Suppressor macrophage (primary cell): ENCODE results near the gene NCKAP5.

Experiments used
- DNase-seq, 4 experiments: peaks; one replicate each; pipeline ENCODE4 v3.0.0-alpha.2; 2020 to 2022

The NCKAP5 gene

GRCh38 chr2:133574186-133574585 is 5.9 kb upstream of the NCKAP5 start:
- DNase-seq, result no peak

- DNase-seq, result no peak
Measured at GRCh38 chr2:133573491-133574162, 5.4 kb upstream of the NCKAP5 start.

DNA sequence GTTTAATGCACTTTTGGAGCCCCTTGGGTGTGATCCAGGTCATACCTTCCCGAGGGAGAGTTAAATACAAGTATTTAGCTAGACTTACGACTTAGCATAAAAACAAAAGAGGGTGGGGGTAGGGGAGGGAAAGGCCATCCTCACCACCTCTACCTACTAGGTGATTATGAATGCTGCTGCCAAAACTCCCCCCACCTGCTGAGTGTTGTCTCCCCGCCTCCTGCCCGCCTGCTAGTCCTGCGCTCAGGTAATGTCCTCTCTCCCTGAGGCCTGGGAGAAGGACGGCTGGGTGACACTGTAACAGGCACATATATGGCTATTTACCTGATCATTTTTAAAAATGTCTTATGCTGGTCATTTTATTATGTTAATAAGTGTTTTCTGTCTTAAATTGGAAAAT is 3.0 kb upstream of the NCKAP5 start:
- no peak for DNase-seq

- no peak for DNase-seq
Measured at GRCh38 chr2:133570542-133570941, 2.3 kb upstream of the NCKAP5 start.

DNA sequence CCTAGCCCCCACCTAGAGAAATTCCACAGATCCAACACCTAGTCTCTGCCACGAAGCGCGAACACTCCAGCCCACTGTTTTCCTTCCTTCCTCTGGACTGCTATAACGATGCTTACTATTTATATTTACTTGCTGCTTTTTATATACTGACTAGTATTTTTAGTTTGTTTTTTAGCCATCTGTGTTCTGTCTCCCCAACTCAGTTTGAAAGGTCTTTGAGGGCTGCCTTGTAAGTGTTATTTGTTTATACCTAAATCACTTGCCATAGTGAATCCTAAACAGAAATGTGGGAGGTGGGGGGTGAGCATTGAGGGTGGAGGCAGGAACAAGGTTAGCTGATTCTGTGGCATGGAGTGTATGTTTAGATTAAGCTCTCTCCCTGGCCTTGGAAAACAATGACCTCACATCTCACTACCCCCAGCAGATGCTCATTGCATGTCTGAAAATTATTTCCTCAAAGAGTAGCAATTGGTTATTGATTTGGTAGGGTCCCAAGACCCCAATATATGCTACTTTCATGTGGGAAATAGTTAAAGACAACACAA is 1.1 kb upstream of the NCKAP5 start:
- no peak for DNase-seq

- DNase-seq, result no peak
Measured at GRCh38 chr2:133568598-133568997, 335 bp upstream of the NCKAP5 start.

- DNase-seq, result no peak
Measured at GRCh38 chr2:133562558-133562957, 5.7 kb downstream of the NCKAP5 start.

DNA sequence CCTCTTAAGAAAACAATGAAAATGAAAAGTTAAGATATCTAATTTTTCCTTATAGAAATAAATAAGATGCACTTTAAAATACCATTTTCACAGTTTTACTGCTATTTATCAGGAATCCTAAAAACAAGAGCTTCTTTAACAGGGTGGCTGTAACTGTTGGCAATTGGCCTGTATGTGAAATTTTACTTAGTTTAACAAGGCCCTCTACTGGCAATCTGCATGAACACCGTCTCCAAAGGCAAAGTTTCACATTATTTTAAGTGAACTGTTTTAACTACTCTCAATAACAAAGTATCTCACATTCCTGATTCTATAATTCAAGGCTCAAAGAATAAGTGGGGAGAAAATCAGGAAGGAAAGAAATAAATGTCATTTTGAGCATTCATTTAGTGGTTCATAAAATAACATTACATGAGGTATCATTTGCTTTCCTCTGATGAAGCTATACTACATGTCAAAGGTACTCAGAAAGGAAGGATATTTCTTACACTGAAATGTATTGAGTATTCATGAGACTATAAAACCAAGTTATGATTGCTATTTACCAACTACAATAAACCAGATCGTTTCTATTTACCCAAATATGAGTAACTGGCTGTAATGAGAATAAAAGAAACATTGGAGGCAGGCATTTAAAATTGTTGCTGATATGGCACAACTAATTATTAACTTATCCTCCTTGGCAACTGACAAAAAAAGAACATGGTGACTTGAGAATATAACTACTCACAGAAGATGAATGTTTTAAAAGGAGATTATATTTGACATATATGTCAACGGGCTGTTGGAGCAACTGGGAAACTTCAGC is 7.0 kb downstream of the NCKAP5 start:
- peak in 3 of 4 experiments; percentile 8 to 16 (median 10) for DNase-seq

DNA sequence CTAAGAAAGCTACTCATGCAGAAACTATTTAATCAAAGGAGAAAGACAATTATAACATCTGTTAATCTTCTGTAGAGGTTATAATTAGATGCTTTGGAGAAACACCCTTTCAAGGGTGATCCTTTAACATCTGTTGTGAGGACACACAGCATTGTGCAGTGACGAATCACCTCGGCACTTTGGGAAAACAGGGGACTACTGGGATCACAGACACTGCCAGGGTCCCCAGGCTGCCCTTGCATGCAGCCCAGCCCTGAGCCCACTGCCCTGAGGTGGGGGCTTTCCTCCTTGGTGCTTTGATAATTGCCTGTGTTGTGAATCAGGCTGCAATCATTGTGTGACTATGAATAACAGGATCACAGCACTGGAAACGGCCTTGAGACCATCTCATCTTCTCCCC is 10.6 kb downstream of the NCKAP5 start:
- no peak for DNase-seq

GRCh38 chr2:133553838-133554408 is 14.3 kb downstream of the NCKAP5 start:
- DNase-seq, result no peak

GRCh38 chr2:133553251-133553650 is 15.0 kb downstream of the NCKAP5 start:
- DNase-seq, result no peak

DNA sequence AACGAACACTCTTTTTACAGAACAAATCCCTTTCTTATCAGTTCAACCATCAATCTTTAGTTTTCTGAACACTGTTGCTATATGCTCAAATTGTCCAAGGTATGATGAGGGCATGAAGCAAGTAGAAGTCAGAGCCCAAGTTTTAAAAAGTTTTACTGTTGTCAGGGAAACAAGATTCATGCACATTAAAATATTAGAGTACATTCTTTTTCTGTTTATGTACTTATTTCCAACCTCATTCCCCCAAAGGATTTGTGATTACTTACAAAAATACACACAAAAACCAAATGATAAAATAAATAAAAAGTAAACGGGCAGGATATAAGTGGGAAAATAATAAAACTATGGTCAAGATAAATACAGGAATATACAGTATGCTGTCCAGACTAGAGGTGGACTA is 15.4 kb downstream of the NCKAP5 start:
- DNase-seq, result no peak

- no peak for DNase-seq
Measured at GRCh38 chr2:133541797-133542196, 26.5 kb downstream of the NCKAP5 start.

DNA sequence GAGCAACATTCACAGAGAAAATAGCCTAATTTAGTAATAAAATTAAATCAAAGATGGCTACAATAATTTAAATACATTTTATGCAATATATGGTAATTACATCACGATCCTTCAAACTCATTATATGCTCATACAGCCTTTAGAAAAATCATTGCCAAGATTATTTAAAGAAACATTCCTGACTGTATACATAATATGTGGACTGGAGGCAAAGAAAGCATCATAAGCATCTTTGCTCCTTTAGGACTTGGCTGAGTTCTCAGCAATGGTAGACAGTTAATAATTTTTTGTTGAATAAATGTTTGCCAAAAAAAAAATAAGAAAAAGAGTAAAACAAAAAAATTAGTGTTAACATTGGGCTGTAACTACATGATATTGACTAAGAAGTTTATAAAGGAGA is 26.9 kb downstream of the NCKAP5 start:
- DNase-seq, result no peak

GRCh38 chr2:133532919-133533318 is 35.3 kb downstream of the NCKAP5 start:
- DNase-seq, result no peak

- DNase-seq, result no peak
Measured at GRCh38 chr2:133531382-133531781, 36.9 kb downstream of the NCKAP5 start.

DNA sequence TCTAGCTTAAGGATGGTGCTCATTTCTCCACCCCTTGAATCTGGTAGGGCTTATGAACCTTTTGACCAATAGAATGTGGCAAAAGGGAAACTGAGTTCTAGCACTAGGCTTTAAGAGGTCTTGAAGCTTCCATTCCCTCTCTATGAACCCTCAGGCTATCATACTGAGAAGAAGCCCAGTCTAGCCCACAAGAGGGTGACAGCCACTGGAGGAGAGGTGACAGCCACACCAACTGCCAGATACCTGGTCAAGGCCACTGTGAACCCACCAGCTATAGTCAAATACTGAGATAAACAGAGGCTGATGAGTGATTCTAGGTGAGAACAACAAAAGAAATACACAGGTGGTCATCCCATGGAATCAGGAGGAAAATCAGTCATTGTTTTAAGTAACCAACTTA is 37.6 kb downstream of the NCKAP5 start:
- no peak for DNase-seq

DNA sequence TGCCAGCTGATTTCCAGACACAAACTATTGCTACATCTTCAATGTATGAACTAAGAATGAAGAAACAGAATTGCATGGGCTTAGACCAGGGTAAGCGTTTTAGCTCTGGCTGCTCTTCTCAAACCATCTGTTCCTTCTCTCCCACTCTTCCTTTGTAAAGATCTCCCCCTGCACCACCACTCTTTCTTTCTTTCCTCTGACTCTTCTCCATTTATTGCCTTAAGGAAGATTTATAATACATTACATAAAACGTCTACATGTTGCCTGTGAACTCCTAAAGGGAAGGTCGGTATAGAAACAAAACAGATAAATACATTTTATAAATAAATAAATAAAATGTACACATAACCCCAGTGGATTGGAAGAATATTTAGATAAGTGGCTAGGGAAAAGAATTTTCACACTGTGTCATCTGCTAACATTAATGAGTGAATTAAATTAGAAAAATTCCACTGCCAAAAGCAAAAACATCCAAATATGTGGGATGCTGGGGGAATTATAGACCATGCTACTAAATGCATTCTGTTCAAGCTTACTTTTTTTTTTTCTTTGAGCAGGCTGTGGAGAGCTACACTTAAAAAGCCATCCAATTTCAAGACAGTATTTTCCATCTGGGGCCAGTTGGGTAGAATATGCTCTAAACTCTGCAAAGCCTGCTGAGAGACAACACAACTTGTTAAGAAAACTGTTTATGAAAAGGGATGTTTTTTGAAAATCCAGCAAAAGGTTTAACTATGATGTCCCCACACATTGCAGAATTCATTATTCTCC is 41.5 kb downstream of the NCKAP5 start:
- DNase-seq, result no peak

DNA sequence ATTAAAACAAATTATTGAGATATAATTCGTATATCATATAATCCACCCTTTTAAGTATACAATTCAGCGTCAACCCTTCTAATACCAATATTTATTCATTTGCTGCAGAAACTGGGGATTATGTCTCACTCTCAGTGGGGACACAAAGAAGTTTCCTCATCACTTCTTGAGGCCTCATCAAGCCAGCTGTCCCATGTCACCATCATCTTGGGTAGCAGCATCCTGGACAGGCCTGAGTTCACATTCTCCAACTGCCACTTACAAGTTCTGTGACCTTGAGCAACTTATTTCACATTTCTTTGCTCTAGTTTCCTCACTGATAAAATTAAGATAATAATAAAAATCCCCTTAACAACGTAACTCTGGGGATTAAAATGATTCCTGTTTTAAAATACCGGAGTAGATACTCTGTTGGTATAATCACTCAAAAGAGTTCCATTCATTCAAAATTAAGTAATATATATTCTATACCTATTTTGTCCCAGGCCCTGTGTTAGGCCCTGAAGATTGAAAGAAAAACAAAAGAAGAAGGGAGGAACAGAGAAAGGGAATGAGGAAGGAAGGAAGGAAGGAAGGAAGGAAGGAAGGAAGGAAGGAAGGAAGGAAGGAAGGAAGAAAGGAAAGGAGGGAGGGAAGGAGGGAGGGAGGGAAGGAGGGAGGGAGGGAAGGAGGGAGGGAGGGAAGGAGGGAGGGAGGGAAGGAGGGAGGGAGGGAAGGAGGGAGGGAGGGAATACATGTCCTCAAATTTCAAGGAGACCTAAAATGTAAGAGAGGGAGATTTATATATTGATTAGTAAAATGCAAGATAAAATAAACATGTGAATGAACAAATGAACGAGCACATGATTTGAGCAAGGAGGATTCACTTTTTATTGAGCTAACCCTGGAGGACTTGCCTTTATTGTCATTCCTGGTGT is 42.4 kb downstream of the NCKAP5 start:
- no peak for DNase-seq

DNA sequence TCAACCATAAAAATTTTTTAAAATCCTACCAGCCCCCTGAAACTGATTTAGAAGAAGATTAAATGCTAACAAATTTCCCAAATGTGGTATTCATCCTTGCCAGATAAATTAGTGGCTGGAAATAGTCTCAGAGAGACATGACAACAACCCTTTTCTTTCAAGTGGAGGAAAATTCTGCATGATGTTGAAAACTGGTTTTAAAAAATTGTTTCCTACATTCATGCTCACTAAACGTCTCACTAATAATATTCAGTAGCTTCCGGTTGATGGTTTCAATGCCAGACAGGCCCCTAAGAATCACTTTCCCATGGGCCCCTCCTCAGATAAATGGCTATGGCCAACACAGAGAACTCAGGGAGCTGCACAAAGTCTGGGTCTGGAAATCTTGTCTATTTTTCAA is 43.2 kb downstream of the NCKAP5 start:
- no peak for DNase-seq

GRCh38 chr2:133523406-133523805 is 44.9 kb downstream of the NCKAP5 start:
- no peak for DNase-seq

DNA sequence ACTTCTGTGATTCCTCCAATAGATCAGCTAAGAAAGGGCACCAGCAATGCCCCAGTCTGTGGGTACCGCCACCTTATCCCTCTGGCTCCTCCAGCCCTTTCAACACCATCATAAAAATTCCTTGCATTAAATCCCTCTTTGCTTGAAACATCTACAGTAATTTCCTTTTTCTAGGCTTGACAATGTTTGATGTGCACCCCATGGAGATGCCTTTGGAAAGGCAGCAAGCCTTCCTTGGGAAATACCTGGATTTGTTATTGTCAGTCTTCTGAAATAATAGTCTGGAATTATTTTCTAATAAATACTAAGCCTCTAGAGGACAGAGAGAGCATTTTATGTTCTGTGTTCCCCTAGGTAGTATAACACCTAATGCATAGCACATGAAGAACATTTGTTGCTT is 46.1 kb downstream of the NCKAP5 start:
- no peak for DNase-seq
